NCI-H1930 (cell line): ENCODE results near the gene TMEM232.
"Not testable (repeated sequence)": the region's sequence is repeated elsewhere in the genome, so short reads cannot be mapped to it uniquely, and the experiment has no call there.

Experiments
- DNase-seq, 2 experiments: peaks; one replicate each; lab custom pipeline; 2025; lab: John Stamatoyannopoulos, UW

Gene TMEM232

DNA sequence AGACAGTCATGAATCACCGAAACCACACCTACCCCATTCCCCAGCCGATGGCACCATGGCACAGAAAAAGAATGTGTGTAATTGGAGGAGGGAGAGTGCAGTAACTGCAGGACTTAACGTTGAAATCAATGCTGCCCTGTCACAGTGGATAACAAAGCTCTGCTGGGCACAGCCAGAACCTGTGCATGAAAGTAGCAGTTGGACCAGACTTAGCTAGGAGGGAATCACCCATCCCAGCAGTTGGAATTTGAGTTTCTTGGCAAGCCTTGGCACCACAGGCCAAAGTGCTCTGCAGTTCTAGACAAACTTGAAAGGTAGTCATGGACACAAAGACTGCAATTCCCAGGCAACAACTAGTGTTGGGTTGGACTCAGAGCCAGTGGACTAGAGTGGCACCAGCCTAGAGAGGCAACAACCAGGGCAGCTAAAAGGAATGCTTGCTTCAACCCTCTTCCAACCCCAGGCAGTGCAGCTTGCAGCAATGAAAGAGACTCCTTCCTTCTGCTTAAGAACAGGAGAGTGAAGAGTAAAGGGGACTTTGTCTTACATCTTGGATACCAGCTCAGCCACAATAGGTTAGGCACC lies 19.1 kb downstream of the TMEM232 start:
- no peak for DNase-seq

DNA sequence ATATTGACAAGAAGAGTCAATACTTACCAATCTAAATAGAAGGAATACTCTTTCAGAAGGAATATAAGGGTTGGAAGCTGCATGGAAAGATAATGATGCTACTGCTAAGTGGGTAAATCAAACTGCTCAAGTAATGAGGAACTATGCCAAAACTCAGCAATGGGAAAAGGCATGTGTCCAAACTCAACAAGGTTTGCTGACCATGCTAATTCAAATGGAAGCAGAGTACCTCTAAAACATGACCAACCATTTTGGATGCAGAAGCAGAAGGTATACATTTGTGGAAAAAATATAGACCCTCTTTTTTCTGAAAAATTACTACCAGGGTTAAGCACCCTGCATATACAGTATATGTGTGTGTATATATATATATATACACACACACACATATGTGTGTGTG lies 21.1 kb downstream of the TMEM232 start:
- DNase-seq = no peak

DNA sequence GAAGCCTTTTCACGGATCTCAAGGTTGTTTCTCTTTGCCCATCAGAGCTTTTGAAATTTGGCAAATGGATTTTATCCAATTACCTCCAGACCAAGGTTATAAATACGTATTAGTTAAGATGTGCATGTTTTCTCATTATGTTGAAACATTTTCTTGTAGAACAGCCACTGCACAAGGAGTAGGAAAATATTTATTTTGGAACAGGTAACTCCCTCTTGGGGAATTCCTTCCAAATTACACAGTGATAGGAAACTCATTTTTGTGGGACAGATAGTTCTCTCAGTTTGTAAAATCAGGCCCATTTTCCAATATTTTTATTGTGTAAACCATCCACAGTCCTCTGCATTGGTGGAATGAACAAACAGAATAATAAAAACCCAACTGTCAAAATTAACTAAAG lies 23.0 kb downstream of the TMEM232 start:
- DNase-seq = no peak

DNA sequence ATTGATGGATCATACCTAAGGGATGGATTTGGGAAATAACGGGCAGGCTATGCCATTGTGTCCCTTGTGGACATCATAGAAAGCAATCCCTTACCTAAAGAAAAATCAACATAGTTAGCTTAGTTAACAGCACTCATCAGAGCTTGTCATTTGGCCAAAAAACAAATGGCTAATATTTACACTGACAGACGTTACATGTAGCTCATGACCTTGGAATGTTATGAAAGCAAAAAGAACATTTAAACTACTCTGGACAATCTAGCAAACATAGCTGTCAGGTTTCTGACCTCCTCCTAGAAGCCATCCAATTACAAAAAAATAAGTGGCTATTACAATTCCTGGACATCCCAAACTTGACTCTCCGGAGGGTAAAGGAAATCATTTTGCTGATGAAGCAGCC lies 23.8 kb downstream of the TMEM232 start:
- DNase-seq = no peak

DNA sequence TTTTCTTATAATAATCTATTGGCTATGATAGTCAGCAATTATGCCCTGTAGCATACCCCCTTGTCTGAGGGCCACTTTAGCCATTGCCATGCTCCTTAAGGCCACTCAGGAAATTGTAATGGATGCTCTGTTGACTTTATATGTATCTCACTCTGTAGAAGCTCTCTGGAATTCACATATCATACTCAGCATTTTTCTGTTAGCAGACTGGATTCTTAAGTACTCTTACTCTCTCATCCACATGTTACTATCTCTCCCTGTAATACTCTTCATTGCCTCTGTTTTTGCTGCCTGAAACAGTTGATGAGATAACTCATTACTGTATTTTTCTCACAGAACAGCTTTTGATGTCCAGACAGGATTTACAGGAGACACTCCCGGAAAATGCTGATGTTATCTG lies 24.2 kb downstream of the TMEM232 start:
- DNase-seq = no peak

DNA sequence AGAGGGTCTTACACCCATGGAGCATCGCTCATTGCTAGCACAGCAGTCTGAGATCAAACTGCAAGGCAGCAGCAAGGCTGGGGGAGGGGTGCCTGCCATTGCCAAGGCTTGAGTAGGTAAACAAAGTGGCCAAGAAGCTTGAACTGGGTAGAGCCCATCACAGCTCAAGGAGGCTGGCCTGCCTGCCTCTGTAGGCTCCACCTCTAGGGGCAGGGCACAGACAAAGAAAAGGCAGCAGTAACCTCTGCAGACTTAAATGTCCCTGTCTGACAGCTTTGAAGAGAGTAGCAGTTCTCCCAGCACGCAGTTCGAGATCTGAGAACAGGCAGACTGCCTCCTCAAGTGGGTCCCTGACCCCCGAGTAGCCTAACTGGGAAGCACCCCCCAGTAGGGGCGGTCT lies 33.8 kb downstream of the TMEM232 start:
- not testable (repeated sequence) for DNase-seq

DNA sequence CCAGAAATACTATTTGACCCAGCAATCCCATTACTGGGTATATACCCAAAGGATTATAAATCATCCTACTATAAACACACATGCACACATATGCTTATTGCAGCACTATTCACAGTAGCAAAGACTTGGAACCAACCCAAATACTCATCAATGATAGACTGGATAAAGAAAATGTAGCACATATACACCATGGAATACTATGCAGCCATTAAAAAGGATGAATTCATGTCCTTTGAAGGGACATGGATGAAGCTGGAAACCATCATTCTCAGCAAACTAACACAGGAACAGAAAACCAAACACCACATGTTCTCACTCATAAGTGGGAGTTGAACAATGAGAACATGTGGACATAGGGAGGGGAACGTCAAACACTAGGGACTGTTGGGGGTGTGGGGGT lies 35.9 kb downstream of the TMEM232 start:
- not testable (repeated sequence) for DNase-seq

DNA sequence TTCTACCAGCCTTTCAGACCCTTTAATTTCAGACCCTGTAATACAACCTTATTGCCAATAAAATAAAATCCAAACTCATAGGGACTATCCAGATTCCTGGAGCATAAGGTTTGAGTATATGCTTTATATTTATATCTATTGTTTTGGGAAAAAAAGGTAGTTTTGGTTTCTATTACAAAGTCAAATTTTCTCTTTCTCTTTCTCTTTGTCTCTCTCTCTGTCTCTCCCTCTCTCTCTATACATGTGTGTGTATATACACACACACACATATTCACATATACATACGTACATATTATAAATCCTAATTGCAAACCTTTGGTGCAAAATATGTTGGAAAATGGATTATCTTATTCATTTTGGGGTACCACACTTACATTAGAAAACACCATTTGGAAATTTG lies 39.0 kb downstream of the TMEM232 start:
- no peak for DNase-seq

DNA sequence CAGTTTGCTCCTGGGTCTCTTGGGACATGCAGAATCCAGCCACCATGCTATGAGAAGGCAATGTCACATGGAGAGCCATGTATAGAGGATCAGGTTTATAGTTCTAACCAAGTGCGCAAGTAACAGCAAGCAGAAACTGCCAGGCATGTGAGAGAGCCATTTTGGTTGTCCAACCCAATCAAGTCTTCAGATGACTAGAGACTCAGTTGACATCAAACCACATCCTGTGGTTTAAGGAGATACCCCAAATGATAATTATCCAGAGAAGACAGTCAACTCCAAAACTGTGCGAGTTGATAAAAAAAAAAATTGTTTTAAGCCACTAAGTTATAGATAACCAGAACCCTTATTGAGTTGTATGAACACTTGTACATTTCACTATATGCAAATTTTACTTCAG lies 40.2 kb downstream of the TMEM232 start:
- DNase-seq = no peak

DNA sequence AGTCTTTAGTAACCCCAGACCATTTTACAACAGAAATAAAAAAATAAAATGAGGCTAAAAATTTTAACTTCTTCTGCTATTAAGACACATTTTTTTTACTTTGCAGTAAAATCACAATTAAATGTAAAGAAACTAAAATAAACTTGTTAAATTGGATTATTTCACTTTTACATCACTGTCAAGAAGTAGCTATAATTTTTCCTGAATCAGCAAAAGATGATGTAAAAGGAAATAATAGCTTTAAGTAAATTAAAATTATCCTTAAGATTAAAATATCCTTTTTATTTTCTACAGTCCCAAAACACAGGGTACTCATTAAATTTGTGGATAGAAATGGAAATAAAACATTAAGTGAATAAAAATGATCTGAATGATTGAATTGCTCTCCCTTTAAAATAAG lies 44.5 kb downstream of the TMEM232 start:
- DNase-seq = no peak

DNA sequence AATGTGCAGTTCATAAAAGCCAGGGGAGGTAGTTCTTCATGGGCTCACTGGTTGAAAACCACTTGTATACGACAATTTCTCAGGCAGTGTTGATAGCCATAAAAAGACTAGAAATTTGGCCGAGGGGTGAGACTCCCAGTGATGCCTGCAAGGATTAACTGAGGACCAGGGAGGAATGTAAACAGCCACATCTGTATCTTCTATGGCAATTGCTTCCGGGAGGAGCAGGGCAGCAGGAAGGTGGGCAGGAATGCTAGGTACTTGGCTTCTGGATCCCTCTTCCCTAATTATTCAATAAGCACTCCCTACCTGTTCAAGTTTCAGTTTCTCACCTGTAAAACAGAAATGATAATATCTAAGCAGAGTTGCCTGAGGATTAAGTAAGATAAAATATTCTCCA lies 45.4 kb downstream of the TMEM232 start:
- no peak for DNase-seq

DNA sequence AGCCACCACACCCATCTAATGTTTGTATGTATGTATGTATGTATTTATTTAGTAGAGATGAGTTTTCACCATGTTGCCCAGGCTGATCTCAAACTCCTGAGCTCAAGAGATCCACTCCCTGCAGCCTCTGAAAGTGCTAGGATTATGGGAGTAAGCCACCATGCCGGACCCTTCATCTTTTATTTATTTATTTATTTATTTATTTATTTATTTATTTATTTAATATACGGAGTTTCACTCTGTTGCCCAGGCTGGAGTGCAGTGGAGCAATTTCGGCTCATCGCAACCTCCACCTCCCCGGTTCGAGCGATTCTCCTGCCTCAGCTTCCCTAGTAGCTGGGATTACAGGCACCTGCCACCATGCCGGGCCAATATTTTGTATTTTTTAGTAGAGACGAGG lies 49.9 kb downstream of the TMEM232 start:
- not testable (repeated sequence) for DNase-seq

DNA sequence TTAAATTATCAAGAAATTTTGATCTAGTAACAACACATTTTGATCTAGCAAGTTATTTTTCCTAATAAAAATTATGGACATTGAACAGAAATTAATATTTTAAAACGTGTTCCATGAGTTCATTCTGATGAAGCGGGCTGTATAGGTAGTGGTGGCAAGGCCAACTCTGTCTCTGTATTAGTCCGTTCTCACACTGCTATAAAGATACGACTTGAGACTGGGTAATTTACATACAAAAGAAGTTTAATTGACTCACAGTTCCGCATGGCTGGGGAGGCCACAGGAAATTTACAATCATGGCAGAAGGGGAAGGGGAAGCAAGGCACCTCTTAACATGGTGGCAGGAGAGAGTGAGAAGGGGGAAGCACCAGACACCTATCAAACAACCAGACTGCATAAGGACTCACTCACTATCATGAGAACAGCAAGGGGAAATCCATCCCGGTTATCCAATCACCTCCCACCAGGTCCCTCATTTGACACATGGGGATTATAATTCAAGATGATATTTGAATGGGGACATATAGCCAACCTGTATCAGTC lies 61.2 kb downstream of the TMEM232 start:
- DNase-seq = no peak

DNA sequence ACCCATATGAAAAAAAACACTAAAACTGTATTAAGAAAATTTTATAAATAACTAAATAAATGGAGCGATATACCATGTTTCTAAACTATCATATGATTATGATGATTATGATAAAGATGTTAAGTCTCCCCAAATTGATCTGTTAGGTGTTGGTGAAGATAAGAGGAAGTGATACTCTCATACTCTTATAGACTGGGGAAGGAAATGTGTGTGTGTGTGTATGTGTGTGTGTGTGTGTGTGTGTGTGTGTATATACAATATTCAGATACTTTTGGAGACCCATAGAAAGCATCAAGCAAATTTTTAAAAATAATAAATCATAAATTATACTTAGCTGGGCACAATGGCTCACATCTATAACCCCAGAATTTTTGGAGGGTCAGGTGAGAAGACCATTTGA lies 62.9 kb downstream of the TMEM232 start:
- DNase-seq = no peak

DNA sequence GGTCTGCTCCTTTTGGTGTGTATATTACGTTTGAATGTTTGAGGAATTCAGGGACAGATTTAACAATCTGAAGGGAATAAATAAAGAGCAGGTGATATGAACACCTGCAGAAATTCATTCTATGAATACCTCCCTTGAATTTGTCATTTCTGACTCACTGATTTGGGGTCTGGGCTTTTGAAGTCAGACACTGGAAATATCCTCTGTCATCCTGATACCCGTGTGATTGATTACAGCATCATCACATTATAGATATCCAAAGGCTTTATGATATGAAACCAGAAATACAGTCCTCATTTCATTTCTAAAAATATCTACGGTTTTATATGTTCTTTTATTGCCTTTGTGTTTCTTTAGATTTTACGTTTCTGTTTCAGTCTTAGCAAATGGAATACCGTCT lies 68.5 kb downstream of the TMEM232 start:
- DNase-seq = no peak

DNA sequence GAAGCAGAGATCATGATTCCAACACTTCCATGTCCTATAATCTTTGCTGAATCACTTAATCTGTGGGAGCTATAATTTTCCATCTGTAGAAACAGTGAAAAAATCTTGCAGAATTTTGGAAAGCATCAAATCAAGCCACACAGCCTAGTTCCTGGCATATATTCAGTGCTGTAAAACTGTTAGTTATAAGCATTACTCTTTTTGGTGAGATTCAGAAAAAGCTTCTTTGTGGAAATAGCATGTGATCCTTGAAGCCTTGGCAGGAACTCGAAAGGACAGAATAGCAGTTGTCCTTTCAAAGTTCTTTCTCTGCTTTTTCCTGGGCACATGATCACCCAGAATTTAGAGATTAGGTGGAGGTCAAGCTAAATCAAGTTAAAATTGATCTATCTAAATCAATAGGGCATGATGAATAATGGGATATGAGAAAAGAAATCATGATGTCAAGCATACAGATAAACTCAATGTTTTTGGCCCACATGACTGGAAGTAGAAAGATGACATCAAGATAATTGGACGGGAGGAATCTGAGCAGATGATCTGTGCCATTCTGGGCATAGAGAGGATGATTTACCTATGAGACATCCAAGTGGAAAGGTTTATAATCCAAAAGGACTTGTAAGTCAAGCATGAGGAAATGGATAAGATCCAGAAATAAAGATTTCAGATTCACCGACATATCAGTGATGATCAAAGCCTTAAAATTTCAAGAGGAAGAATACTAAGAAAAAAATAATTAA lies 73.1 kb downstream of the TMEM232 start:
- no peak for DNase-seq

DNA sequence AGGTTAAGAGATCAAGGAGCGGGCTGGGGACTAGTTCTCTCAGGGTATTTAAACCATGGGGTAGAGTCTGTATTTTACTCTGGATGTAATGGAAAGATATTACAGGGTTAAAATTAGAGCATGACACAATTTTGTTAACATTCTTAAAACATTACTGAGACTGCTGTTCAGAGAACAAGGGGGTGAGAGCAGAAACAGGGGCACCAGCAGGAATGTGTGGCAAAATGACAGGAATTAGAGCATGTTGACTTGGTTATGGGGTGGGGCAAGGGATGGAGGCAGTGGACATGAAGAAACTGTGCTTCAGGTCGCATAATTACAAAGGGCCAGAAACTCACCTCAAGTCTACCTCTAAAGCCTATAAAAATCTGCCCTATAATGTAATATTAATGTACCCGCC lies 75.0 kb downstream of the TMEM232 start:
- DNase-seq = no peak

DNA sequence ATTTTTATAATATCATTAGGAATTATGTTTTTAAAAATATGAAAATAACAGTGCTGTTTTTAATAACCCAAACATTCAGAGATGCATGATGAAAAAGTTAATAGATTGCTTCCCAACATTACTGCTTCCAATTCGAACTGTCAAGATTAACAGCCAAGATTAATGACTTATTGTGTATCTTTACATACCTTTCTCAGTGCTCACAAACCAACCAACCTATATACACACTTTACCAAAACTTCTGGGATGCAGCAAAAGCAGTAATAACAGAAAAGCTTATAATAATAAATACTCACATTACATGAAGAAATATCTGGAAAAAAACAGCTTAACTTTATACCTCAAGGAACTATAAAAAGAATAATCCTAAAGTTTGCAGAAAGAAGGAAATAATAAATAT lies 82.1 kb downstream of the TMEM232 start:
- DNase-seq = no peak

DNA sequence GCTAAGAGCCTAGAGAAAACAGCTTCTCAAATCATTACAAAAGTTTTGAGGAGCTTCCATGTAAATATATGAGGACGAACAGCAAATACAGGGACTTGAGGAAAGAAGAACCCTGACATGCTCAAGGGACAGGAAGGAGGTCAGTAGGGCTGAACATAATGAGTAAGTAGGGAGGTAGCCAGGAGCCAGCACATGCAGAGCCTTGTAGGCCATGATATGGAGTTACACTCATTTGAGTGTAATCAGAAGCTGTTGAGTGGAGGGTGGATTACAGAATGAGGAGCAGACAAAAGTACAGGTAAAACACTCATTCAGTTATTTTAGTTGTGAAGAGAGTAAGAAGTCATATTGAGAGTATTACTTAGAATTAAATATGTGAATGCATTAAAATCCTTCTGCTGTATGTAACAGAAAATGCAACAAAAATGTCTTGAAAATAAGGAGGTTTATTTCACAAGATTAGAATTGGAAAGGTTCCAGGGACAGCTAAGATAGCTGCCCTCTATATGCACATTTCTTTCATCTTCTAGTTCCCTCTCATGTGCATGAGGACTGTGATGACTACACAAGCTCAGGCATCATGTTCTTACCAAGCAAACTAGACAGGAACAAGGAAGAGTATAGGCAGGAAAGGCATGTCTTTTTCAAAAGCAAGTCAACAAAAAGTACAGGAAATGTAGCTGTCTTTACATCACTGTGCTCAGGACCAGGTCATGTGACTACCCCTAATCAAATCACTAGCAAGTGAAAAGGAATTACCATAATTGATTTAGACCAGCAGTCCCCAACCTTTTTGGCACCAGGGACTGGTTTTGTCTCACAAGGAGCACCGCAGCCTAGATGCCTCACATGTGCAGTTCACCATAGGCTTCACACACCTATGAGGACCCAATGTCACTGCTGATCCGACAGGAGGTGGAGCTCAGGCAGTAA lies 87.2 kb downstream of the TMEM232 start:
- DNase-seq = no peak

DNA sequence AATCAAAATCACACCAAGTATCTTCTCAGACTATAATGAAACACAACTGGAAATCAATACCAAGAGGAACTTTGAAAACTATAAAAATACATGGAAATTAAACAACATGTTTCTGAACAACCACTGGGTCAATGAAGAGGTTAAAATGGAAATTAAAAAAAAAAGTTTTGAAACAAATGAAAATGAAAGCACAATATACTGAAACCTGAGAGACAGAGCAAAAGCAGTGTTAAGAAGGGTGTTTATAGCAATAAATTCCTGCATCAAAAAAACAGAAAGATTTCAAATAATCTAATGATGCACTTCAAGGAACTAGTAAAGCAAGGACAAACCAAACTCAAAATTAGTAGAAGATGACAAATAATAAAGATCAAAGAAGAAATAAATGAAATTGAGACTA lies 92.0 kb downstream of the TMEM232 start:
- DNase-seq = no peak

DNA sequence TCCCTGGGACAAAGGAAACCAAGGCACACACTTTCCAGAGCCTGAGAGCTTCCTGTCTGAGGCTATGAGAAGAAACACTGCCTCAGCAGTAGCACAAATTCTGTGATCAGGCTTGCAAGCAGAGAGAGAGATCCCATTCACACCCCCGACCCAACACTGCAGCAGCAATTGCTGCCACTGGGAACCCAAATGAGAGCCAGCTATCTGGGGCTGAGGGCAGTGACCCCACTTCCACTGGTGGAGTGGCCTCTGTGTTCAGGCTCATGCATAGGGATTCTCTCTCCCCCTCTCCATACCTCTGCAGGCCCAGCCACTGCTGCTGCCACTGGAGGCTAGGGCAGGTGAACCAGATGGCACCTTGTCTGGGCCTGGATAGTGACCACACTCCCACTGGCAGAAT lies 95.2 kb downstream of the TMEM232 start:
- DNase-seq = no peak

DNA sequence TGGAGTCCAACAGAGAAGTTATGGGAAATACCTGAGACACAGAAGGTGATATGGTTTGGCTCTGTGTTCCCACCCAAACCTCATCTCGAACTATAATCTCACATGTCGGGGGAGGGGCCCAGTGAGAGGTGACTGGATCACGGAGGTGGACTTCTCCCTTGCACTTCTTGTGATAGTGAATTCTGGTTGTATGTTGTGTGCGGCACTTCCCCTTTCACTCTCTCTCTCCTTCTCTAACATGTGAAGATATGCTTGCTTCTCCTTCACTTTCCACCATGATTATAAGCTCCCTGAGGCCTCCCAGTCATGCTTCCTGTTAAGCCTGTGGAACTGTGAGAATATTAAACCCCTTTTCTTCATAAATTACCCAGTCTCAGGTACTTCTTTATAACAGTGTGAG lies 96.1 kb downstream of the TMEM232 start:
- no peak for DNase-seq
